H1 (cell line): ENCODE measurements around the gene CTSH. TPM values are rescaled to one million over a fixed set of nuclear protein-coding genes. Genes with fewer than 3 reads are reported as not detected.

Source experiments
- EP300 ChIP-seq, 2 experiments: IDR thresholded peaks; 1 replicate in 1 of 2; 2 replicates in 1 of 2; pipeline ENCODE4 v1.6.1; 2011 to 2012; ENCODE audit warnings: low read depth in 2 of 2, low read length in 2 of 2, mild to moderate bottlenecking in 2 of 2, borderline replicate concordance in 1 of 2, inconsistent platforms in 1 of 2, moderate library complexity in 1 of 2
- HDAC2 ChIP-seq, 2 experiments: fragments of 300-600 bp in 1 of 2; sonication (generic) in 1 of 2; IDR thresholded peaks; 2 replicates each; pipeline ENCODE4 v1.6.1; 2011 to 2012; ENCODE audit warnings: low read depth in 2 of 2, low read length in 2 of 2, mild to moderate bottlenecking in 2 of 2, moderate library complexity in 2 of 2, borderline replicate concordance in 1 of 2, inconsistent platforms in 1 of 2
- RXRA ChIP-seq: IDR thresholded peaks from 2 replicates; pipeline ENCODE4 v1.6.1; 2011; ENCODE audit warnings: low read depth, mild to moderate bottlenecking, low read length, moderate library complexity; ENCODE audit not compliant: insufficient read depth
- TEAD4 ChIP-seq: IDR thresholded peaks from 2 replicates; pipeline ENCODE4 v1.6.1; 2012; ENCODE audit warnings: low read depth, low read length, inconsistent platforms, mixed read lengths
- YY1 ChIP-seq: IDR thresholded peaks from 2 replicates; pipeline ENCODE4 v1.6.1; 2011; ENCODE audit warnings: low read depth, mild to moderate bottlenecking, low read length
- polyA plus RNA-seq, 7 experiments: library from polyadenylated mRNA; depleted of rRNA in 3 of 7; stranded (reverse) in 5 of 7; unstranded in 2 of 7; fragments of >200 nt in 5 of 7; fragments of 200-250 nt in 2 of 7; gene quantifications; 1 replicate in 5 of 7; 2 replicates in 1 of 7; 4 replicates in 1 of 7; pipeline versions ENCODE4 v1.2.1 to v1.2.3, GENCODE V29; 2011 to 2013; ENCODE audit warnings: missing spikeins in 2 of 7, mixed read lengths in 2 of 7
- total RNA-seq: library from RNA; stranded (reverse); fragmentation: NEBNext Ultra II Directional; extraction: Animal tissue kit (Norgen Biotek cat#: 25700); gene quantifications from 2 replicates; pipeline ENCODE4 v1.2.1, GENCODE V29; 2021
- TF ChIP-seq, protein P1 (sequence below): IDR thresholded peaks from 2 replicates; pipeline ENCODE4 v1.6.1; 2012; ENCODE audit warnings: low read length, inconsistent platforms

Gene CTSH
- total and polyA plus RNA-seq, 2 of the 8 experiments (the other 6 are each of a cell fraction or from before 2014, with no cell fraction given), result 34.0 to 36.8 TPM

DNA sequence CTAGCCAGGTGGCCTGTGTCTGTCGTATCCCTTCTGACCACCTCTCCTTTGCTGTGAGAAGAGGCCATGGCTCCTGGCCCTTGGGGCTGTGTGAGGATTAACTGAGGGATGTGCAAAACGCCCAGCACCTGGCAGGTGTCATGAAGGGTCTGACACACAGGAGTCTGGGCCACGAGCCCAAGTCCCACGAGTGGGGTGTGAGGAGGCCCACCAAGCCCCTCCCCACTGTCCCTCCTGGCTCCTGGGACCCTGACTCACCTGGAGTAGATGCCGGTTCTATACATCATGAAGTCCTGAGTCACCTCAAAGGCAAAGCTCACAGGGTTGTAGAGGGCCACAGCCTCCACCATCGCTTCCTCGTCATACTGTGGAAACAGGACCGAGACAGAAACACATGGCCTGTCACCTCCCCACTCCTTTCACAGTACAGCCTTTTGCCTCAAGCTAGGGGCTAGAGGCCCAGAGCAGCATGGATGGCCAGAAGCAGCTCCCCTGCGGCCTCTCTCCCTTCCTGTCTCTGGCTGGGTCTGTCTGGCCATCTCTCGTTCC is 19.7 kb downstream of the CTSH start (continued):
- TF ChIP-seq EP300 (IDR thresholded peaks at IDR 0.05; ENCODE audit: borderline replicate concordance in 1 of 2, low read depth in 2 of 2, low read length in 2 of 2) (no peak), RXRA (no peak), YY1 (no peak), HDAC2 (IDR thresholded peaks at IDR 0.05; ENCODE audit: borderline replicate concordance in 1 of 2, low read depth in 2 of 2, low read length in 2 of 2) (no peak), TEAD4 (no peak)
- TF ChIP-seq, protein P1, sequence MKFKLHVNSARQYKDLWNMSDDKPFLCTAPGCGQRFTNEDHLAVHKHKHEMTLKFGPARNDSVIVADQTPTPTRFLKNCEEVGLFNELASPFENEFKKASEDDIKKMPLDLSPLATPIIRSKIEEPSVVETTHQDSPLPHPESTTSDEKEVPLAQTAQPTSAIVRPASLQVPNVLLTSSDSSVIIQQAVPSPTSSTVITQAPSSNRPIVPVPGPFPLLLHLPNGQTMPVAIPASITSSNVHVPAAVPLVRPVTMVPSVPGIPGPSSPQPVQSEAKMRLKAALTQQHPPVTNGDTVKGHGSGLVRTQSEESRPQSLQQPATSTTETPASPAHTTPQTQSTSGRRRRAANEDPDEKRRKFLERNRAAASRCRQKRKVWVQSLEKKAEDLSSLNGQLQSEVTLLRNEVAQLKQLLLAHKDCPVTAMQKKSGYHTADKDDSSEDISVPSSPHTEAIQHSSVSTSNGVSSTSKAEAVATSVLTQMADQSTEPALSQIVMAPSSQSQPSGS, result no peak
